ENCODE measurements around the gene TRIM37.

The TRIM37 gene

DNA sequence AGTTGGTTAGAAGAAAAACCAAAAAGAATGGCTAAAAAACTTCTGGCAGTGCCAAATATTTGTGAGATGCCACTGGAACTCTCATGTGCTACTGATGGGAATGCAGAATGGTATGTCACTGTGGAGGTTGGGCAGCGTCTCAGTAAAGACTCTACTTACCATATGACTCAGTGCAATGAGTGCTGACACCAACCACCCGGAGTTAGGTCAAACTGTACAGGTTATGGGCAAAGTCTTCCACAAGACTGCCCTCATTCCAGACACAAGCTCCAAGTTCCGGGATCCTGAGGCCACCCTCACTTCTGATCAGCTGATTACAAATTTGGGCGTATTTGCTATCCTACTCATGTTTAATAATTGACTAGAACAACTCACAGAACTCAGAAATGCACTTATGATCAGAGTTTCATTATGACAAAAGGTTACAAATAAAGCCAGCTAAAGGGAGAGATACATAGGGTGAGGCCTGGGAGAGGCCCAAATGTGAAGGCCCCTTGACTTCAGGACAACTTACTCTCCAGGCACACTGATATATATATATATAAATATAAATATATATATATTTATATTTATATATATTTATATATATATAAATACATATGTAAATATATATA, 114.9 kb downstream of the TRIM37 start:
- Histone ChIP-seq H3K36me3 (ENCODE audit: insufficient read depth, low read length) (peaks cover 2% of the 10 kb centered on the region; the same call in 1 of the 2 replicates), H3K4me3 (ENCODE audit: low read length) (no peak overlapping the region), H3K4me1 (ENCODE audit: insufficient read depth, low read length) (peaks cover 10% of the 10 kb centered on the region; the same call in 1 of the 2 replicates), H3K9me3 (ENCODE audit: insufficient read depth, low read depth, low read length) (no peaks in the 10 kb centered on the region), H3K27ac (ENCODE audit: low read depth, low read length) (no peak overlapping the region; the same call in 1 of the 2 replicates), H3K27me3 (ENCODE audit: insufficient read depth, low read length) (no peaks in the 10 kb centered on the region), H3K9ac (ENCODE audit: low read depth, low read length) (no peak overlapping the region)
- WGBS: 94% methylated on average over 4 of the region's 4 CpGs

DNA sequence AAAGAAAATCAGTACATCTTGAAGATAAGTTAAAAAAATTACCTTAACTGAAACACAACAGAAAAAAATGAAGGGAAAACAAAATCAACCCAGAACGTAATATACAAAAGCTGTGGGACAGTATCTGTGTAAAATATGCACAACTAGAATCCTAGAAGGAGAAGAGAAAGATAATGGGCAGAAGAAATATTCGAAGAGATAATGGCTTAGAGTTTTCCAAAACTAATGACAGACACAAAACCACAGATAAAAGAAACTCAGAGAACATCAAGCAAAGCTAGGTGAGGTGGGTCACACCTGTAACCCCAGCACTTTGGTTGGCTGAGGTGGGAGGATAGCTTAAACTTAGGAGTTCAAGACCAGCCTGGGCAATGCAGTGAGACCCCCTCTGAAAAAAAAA, 117.1 kb downstream of the TRIM37 start:
- no CpG with 5 or more reads among the region's 2 CpGs for WGBS
- Histone ChIP-seq H3K27me3 (ENCODE audit: insufficient read depth, low read length) (no peaks in the 10 kb centered on the region), H3K36me3 (ENCODE audit: insufficient read depth, low read length) (no peaks in the 10 kb centered on the region), H3K4me1 (ENCODE audit: insufficient read depth, low read length) (peaks cover 18% of the 10 kb centered on the region), H3K27ac (ENCODE audit: low read depth, low read length) (no peak overlapping the region), H3K9me3 (ENCODE audit: insufficient read depth, low read depth, low read length) (no peaks in the 10 kb centered on the region), H3K4me3 (ENCODE audit: low read length) (no peak overlapping the region), H3K9ac (ENCODE audit: low read depth, low read length) (no peak overlapping the region)

DNA sequence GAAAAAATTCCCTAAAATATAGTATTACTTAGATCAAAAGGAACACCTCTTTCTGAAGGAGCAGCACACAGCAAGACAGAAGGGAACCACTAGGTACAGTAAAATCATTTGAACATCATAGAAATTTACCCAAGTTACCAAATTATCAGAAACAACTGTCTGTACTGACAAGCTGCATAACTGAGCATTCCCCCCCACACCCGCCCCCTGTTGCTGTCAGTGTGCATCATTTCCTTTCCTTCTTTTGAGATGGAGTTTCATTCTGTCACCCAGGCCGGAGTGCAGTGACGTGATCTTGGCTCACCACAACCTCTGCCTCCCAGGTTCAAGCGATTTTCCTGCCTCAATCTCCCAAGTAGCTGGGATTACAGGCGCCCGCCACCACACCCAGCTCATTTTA, 120.7 kb downstream of the TRIM37 start:
- Histone ChIP-seq H3K9me3 (ENCODE audit: insufficient read depth, low read depth, low read length) (no peaks in the 10 kb centered on the region), H3K4me3 (ENCODE audit: low read length) (no peak overlapping the region), H3K4me1 (ENCODE audit: insufficient read depth, low read length) (peaks cover 15% of the 10 kb centered on the region), H3K27me3 (ENCODE audit: insufficient read depth, low read length) (no peaks in the 10 kb centered on the region), H3K36me3 (ENCODE audit: insufficient read depth, low read length) (no peaks in the 10 kb centered on the region), H3K9ac (ENCODE audit: low read depth, low read length) (no peak overlapping the region), H3K27ac (ENCODE audit: low read depth, low read length) (no peak overlapping the region)
- 91% methylated on average over 4 of the region's 6 CpGs for WGBS

DNA sequence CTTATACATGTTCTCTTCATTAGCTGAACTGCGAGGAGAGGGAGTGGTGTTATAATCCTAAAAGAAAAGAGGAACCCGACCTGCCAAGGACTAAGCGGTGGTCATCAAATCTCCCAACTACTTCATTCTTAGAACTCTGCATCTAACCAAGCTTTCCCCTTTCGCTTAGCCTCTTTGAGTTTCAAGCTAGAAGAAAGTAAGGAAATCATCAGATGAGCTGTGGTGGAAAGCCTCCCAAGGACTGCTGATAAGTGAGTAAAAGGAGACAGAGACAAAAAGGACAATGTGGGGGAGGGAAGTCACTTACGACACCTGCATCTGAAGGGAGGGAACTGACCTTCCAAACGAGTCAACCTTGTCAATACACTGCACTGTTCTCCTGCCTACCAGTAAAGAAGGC, 121.3 kb downstream of the TRIM37 start:
- no peaks in the 10 kb centered on the region for H3K27me3 ChIP-seq (ENCODE audit: insufficient read depth, low read length)
- H3K4me3 ChIP-seq (ENCODE audit: low read length): no peak overlapping the region
- no peaks in the 10 kb centered on the region for H3K36me3 ChIP-seq (ENCODE audit: insufficient read depth, low read length)
- H3K27ac ChIP-seq (ENCODE audit: low read depth, low read length): no peak overlapping the region
- no peaks in the 10 kb centered on the region for H3K9me3 ChIP-seq (ENCODE audit: insufficient read depth, low read depth, low read length)
- no peak overlapping the region for H3K9ac ChIP-seq (ENCODE audit: low read depth, low read length)
- peaks cover 15% of the 10 kb centered on the region for H3K4me1 ChIP-seq (ENCODE audit: insufficient read depth, low read length)
- WGBS: 69% methylated on average over 4 of the region's 6 CpGs

DNA sequence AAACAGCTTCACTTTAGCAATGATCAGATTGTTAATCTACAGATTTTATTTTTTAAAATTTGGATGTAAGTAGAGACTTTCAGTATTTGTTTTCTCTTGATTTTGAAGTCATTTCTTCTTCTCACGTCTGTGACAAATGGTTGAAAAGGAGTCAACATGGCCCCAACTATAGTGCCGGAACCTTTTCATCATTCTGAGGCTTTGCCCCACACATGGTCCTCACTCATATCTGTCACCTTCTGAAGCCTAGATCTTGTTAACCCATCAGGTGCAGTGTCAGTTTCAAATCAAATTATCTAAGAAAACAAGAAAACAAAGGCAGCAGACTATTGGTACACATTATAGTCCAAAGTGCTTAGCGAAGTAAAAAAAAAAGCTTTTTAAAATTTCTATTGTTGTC, 124.1 kb downstream of the TRIM37 start:
- Histone ChIP-seq H3K4me3 (ENCODE audit: low read length) (no peak overlapping the region), H3K9me3 (ENCODE audit: insufficient read depth, low read depth, low read length) (no peaks in the 10 kb centered on the region), H3K36me3 (ENCODE audit: insufficient read depth, low read length) (no peaks in the 10 kb centered on the region), H3K4me1 (ENCODE audit: insufficient read depth, low read length) (peaks cover 9% of the 10 kb centered on the region), H3K9ac (ENCODE audit: low read depth, low read length) (no peak overlapping the region), H3K27me3 (ENCODE audit: insufficient read depth, low read length) (no peaks in the 10 kb centered on the region), H3K27ac (ENCODE audit: low read depth, low read length) (no peak overlapping the region)
- 92% methylated on average over 2 of the region's 3 CpGs for WGBS

DNA sequence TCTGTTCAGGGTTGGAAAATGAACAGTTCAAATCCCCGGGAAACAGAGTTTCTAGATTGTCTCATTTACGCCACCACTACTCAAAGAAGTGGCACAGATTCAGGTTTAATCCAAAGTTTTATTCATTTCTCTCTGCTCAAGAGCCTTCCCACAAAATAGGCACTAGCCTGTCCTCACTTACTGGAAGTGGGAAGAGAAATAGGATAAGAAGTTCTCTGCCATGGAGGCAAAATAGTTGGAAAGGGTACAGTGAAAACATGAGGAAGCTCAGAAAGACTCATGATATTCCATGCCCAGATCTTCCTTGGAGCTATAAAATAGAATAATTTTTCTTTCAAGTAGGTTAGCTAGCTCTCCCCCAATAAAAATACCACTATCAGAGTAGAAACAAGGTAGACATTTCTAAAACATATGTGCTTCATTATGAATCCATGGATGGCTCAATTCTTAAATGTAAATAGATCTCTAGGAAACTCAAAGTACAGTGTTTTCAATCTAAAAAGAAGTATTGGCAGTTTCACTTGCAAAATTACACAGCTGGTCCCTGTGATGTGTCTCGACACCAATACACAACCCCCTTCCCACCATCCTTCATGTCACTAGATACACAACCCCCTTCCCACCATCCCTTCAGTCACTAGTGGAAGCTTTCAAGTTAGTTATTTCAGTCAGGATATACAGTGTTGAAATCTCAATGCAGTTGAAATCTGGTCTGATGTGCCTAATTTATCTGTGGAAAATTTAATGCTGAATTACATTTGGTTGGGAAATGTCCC, 125.8 kb downstream of the TRIM37 start:
- Histone ChIP-seq H3K4me3 (ENCODE audit: low read length) (no peak overlapping the region), H3K9ac (ENCODE audit: low read depth, low read length) (no peak overlapping the region), H3K9me3 (ENCODE audit: insufficient read depth, low read depth, low read length) (no peaks in the 10 kb centered on the region), H3K36me3 (ENCODE audit: insufficient read depth, low read length) (no peaks in the 10 kb centered on the region), H3K27ac (ENCODE audit: low read depth, low read length) (no peak overlapping the region), H3K4me1 (ENCODE audit: insufficient read depth, low read length) (peaks cover 8% of the 10 kb centered on the region), H3K27me3 (ENCODE audit: insufficient read depth, low read length) (no peaks in the 10 kb centered on the region)
- 94% methylated on average over 3 of the region's 3 CpGs for WGBS

DNA sequence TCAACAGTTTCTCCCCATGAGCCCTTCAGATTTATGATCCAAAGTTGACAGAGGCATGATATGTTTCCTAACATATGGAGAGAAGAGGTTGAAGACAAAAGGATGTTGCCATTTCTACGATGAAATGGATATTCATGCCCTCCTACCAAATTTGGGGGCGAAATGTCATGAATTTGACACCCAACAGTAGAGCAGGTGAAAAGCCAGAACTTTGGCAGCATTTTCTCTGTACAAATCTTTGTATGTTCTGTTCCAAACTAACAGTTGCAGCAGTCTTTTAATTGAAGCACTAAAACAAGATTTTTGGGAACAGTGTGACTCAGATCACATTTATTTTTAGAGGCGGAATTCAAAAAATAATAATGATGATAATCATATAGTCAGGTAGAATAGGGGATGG, 130.1 kb downstream of the TRIM37 start:
- Histone ChIP-seq H3K4me3 (ENCODE audit: low read length) (no peak overlapping the region), H3K36me3 (ENCODE audit: insufficient read depth, low read length) (no peaks in the 10 kb centered on the region), H3K9me3 (ENCODE audit: insufficient read depth, low read depth, low read length) (no peaks in the 10 kb centered on the region), H3K27ac (ENCODE audit: low read depth, low read length) (no peak overlapping the region), H3K27me3 (ENCODE audit: insufficient read depth, low read length) (no peaks in the 10 kb centered on the region), H3K9ac (ENCODE audit: low read depth, low read length) (no peak overlapping the region), H3K4me1 (ENCODE audit: insufficient read depth, low read length) (no peaks in the 10 kb centered on the region)
- WGBS: 99% methylated on average over 3 of the region's 3 CpGs

DNA sequence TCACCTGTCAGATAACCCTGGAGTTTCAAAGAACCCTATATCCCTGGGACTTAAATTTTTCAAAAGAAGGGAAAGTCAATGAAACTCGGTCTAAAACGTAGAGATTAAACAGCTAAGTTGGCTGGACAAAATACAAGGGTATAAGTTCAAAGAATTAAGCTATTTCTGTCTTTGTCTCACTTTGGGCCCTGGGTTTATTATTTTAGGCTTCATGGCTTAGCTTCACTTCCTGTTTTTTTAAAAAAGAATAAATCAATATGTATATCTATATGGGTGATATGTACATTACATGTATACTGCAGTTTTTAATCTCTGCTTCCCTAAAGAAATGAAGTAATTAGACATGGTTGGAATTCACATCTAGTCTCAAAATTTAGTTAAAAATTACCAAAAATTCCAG, 132.3 kb downstream of the TRIM37 start:
- no peak overlapping the region for H3K4me3 ChIP-seq (ENCODE audit: low read length)
- H3K27me3 ChIP-seq (ENCODE audit: insufficient read depth, low read length): no peaks in the 10 kb centered on the region
- H3K27ac ChIP-seq (ENCODE audit: low read depth, low read length): no peak overlapping the region
- H3K9ac ChIP-seq (ENCODE audit: low read depth, low read length): no peak overlapping the region
- H3K4me1 ChIP-seq (ENCODE audit: insufficient read depth, low read length): peaks cover 8% of the 10 kb centered on the region
- WGBS: 96% methylated on average over 2 of the region's 2 CpGs
- no peaks in the 10 kb centered on the region for H3K36me3 ChIP-seq (ENCODE audit: insufficient read depth, low read length)
- H3K9me3 ChIP-seq (ENCODE audit: insufficient read depth, low read depth, low read length): no peaks in the 10 kb centered on the region

DNA sequence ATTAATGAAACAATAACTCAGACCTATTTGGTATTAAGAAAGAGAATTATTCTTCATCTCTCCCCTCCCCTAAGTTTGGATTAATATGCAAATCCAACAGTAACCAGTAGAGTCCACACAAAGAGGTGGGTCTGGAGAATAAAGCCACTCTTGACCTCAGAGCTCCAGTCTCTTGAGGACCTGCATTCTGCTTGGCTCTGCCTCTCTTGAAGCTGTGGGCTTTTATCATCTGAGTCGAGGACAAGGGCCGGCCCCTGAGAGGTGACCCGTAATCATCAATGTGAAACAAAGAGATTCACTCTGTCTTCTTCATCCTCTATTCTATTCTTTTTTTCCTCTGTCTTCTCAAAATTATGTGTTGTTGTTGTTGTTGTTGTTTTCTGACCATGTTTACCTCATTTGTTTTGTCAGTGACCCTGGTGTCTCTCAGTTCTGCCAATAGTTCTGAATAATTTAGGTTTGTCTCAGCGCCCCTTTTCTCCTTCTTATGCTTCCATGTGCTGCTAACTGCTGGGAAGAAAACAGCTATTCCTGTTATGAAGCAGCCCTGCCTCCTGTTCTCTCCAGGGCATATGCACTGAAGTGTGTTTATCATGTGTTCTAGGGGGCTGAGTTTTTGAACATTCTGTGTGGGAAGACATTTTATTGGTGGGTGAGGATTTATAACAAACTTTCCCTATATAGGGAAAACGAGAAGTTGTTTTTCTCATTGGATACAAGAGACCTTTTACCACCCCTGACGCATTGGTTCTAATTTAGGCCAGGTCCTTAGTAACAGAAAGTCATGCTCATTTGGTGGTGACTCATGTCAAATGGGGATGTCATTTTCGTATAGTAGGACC, 135.8 kb downstream of the TRIM37 start:
- no peaks in the 10 kb centered on the region for H3K27me3 ChIP-seq (ENCODE audit: insufficient read depth, low read length)
- no peak overlapping the region for H3K27ac ChIP-seq (ENCODE audit: low read depth, low read length)
- no peak overlapping the region for H3K9ac ChIP-seq (ENCODE audit: low read depth, low read length)
- no peaks in the 10 kb centered on the region for H3K9me3 ChIP-seq (ENCODE audit: insufficient read depth, low read depth, low read length)
- no peaks in the 10 kb centered on the region for H3K36me3 ChIP-seq (ENCODE audit: insufficient read depth, low read length)
- WGBS: 74% methylated on average over 7 of the region's 7 CpGs
- no peak overlapping the region for H3K4me3 ChIP-seq (ENCODE audit: low read length)
- H3K4me1 ChIP-seq (ENCODE audit: insufficient read depth, low read length): peaks cover 22% of the 10 kb centered on the region

DNA sequence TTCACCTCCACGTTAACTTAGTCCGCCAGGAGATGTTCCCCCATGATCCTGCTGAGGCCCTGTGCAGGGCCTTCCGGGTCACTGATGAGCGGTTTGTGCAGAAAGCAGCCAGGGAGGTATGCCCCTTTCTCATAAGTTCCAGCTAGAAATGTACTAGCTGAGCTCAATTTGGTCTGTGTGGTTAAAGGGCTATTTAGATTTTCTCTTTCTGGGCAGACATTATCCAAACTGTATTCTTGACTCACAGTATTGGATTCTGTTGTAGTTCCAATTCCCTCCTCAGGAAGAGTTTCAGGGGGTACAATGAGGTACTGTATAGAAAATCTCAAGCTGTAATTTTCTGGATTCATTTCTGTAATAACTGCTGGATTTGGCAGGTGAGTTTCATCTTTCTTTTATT, 137.1 kb downstream of the TRIM37 start:
- H3K36me3 ChIP-seq (ENCODE audit: insufficient read depth, low read length): no peaks in the 10 kb centered on the region
- H3K27me3 ChIP-seq (ENCODE audit: insufficient read depth, low read length): no peaks in the 10 kb centered on the region
- no peaks in the 10 kb centered on the region for H3K9me3 ChIP-seq (ENCODE audit: insufficient read depth, low read depth, low read length)
- H3K4me1 ChIP-seq (ENCODE audit: insufficient read depth, low read length): peaks cover 30% of the 10 kb centered on the region
- no peak overlapping the region for H3K27ac ChIP-seq (ENCODE audit: low read depth, low read length)
- no peak overlapping the region for H3K4me3 ChIP-seq (ENCODE audit: low read length)
- 95% methylated on average over 4 of the region's 4 CpGs for WGBS
- no peak overlapping the region for H3K9ac ChIP-seq (ENCODE audit: low read depth, low read length)

DNA sequence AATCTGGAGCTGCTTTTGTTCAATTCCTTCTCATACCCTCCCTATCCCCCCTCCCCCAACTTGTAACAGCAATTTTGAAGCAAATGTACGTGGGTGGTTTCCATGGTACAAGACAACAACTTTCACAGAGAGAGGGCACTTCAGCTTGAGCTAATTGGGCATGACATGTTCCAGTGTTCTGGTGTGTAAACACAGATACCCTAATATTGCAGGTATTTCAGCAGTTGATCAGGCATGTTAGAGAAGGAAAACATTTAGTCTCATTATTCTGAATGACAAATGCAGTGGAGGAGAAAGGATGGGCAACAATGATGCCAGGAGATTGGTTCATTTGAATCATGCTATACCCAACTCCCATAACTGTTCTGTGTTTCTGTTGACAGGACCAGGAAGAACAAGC, 137.5 kb downstream of the TRIM37 start:
- no peaks in the 10 kb centered on the region for H3K9me3 ChIP-seq (ENCODE audit: insufficient read depth, low read depth, low read length)
- H3K36me3 ChIP-seq (ENCODE audit: insufficient read depth, low read length): no peaks in the 10 kb centered on the region
- H3K4me3 ChIP-seq (ENCODE audit: low read length): no peak overlapping the region
- peaks cover 30% of the 10 kb centered on the region for H3K4me1 ChIP-seq (ENCODE audit: insufficient read depth, low read length)
- no peak overlapping the region for H3K9ac ChIP-seq (ENCODE audit: low read depth, low read length)
- 78% methylated on average over 1 of the region's 1 CpG for WGBS
- H3K27ac ChIP-seq (ENCODE audit: low read depth, low read length): no peak overlapping the region
- no peaks in the 10 kb centered on the region for H3K27me3 ChIP-seq (ENCODE audit: insufficient read depth, low read length)

All from HUES64 (cell line).